Stimulated activated memory B cell treated with anti-CD40 and anti-IgM and Interleukin-4, amounts not matched to agents 10 μg/mL and 1 μg/mL and 100 μg/mL, for 72 hours (primary cell): ENCODE measurements around the gene EFCAB12.

ENCODE experiments used
- ATAC-seq: fragments of 150-1000 bp; cut with Tn5 transposase; 2 replicates; pipeline ENCODE4 v1.10.0; 2021
- H3K27ac Mint-ChIP-seq: one replicate; pipeline ENCODE4 v1.8.0; 2022; ENCODE audit warnings: mild to moderate bottlenecking, mixed read lengths
- H3K27me3 Mint-ChIP-seq: one replicate; pipeline ENCODE4 v1.8.0; 2022; ENCODE audit warnings: mixed read lengths
- H3K36me3 Mint-ChIP-seq: one replicate; pipeline ENCODE4 v1.8.0; 2022; ENCODE audit warnings: mixed read lengths
- H3K4me1 Mint-ChIP-seq: one replicate; pipeline ENCODE4 v1.8.0; 2022; ENCODE audit warnings: mixed read lengths
- H3K4me3 Mint-ChIP-seq: one replicate; pipeline ENCODE4 v1.8.0; 2022; ENCODE audit warnings: mild to moderate bottlenecking, moderate library complexity, mixed read lengths
- H3K9me3 Mint-ChIP-seq: one replicate; pipeline ENCODE4 v1.8.0; 2022; ENCODE audit warnings: mixed read lengths

Gene EFCAB12

DNA sequence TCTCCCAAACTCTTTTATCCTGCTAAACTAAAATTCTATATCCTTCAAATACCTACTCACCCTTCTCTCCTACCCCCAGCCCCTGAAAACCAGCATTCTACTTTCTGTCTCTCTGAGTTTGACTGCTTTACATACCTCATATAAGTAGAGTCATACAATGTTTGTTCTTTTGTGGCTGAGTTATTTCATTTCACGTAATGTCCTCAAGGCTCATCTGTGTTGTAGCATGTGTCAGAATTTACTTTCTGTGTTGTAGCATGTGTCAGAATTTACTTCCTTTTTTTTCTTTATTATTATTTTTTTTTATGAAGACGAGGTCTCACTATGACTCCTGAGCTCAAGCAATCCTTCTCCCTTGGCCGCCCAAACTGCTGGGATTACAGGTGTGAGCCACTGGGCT, 31.7 kb upstream of the EFCAB12 start:
- peak; percentile 45 for ATAC-seq
- peak overlapping the region; percentile 22 for H3K27ac Mint-ChIP-seq
- no peaks in the 10 kb centered on the region for H3K27me3 Mint-ChIP-seq
- no peak overlapping the region for H3K4me3 Mint-ChIP-seq
- peaks cover 21% of the 10 kb centered on the region for H3K36me3 Mint-ChIP-seq
- peaks cover 11% of the 10 kb centered on the region for H3K4me1 Mint-ChIP-seq
- peaks cover 3% of the 10 kb centered on the region for H3K9me3 Mint-ChIP-seq

- Mint-ChIP-seq H3K4me1 (no peaks in the 10 kb centered on the region), H3K27me3 (no peaks in the 10 kb centered on the region), H3K36me3 (peaks cover 25% of the 10 kb centered on the region), H3K27ac (no peak overlapping the region), H3K9me3 (no peaks in the 10 kb centered on the region), H3K4me3 (no peak overlapping the region)
- no peak for ATAC-seq
These were observed 25.3 kb upstream of the EFCAB12 start for GRCh38 chr3:129453732-129454131.

GRCh38 chr3:129449279-129450115, 21.1 kb upstream of the EFCAB12 start:
- Mint-ChIP-seq H3K9me3 (no peaks in the 10 kb centered on the region), H3K36me3 (peaks cover 19% of the 10 kb centered on the region), H3K27me3 (no peaks in the 10 kb centered on the region), H3K27ac (no peak overlapping the region), H3K4me3 (no peak overlapping the region), H3K4me1 (no peaks in the 10 kb centered on the region)
- no peak for ATAC-seq

DNA sequence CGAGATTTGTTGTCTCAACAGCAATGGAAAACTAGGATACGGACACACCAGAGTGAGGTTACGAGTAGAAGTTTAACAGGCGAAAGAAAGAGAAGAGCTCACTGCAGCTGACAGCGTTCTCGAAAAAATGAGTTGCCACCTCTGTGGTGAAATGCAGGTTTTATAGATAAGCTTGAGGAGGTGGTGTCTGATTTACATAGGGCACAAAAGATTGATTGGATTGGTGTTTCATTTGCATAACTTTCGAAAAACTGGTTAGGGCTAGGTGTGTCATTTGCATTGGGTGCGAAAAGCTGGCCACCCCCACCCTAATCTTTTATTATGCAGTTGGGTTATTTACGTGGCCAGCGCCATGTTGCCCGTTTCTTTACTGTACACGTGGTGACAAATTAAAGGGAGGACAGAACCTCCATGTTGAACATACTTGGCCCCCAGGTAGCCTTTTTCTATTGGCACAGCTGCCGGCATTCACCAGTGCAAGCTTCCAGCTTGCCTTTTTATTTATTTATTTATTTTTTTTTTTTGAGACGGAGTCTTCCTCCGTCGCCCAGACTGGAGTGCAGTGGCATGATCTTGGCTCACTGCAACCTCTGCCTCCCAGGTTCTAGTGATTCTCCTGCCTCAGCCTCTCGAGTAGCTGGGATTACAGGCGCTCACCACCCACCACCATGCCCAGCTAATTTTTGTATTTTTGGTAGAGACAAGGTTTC, 19.9 kb upstream of the EFCAB12 start:
- Mint-ChIP-seq H3K27me3 (no peaks in the 10 kb centered on the region), H3K27ac (no peak overlapping the region), H3K4me1 (no peaks in the 10 kb centered on the region), H3K9me3 (no peaks in the 10 kb centered on the region), H3K4me3 (no peak overlapping the region), H3K36me3 (peaks cover 16% of the 10 kb centered on the region)
- no peak for ATAC-seq

- Mint-ChIP-seq H3K9me3 (no peaks in the 10 kb centered on the region), H3K27me3 (no peaks in the 10 kb centered on the region), H3K4me3 (no peak overlapping the region), H3K4me1 (peaks cover 7% of the 10 kb centered on the region), H3K27ac (no peak overlapping the region), H3K36me3 (peaks cover 2% of the 10 kb centered on the region)
- ATAC-seq: no peak
These were observed 18.5 kb upstream of the EFCAB12 start for GRCh38 chr3:129446926-129447325.

GRCh38 chr3:129445471-129445870, 17.0 kb upstream of the EFCAB12 start:
- Mint-ChIP-seq H3K27me3 (no peaks in the 10 kb centered on the region), H3K9me3 (no peaks in the 10 kb centered on the region), H3K4me1 (peaks cover 16% of the 10 kb centered on the region), H3K36me3 (no peaks in the 10 kb centered on the region), H3K4me3 (no peak overlapping the region), H3K27ac (no peak overlapping the region)
- no peak for ATAC-seq

- Mint-ChIP-seq H3K9me3 (no peaks in the 10 kb centered on the region), H3K36me3 (peaks cover 2% of the 10 kb centered on the region), H3K4me3 (no peak overlapping the region), H3K27ac (peak overlapping the region; percentile 30), H3K27me3 (no peaks in the 10 kb centered on the region), H3K4me1 (peaks cover 24% of the 10 kb centered on the region)
- ATAC-seq: no peak
These were observed 14.5 kb upstream of the EFCAB12 start for GRCh38 chr3:129442947-129443346.

DNA sequence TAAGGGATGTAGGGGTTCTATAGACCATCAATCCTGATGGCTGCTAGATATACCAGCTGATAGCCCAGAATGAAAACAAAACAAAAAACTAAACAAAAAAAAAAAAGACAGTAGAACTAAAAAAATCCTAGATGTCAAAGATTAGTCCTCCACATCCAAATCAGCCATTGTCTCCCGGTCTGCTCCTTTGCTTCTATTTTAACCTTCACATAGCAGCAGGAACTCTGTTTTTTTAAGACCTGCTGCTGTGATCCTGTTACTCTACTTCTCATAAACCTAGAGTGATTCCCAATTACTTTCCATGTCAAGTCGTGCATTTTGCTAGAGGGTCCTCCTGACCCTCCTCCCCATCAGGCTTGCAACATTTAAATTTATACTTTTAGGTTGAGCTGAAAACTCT, 14.1 kb upstream of the EFCAB12 start:
- no peaks in the 10 kb centered on the region for H3K9me3 Mint-ChIP-seq
- H3K27me3 Mint-ChIP-seq: no peaks in the 10 kb centered on the region
- peak overlapping the region; percentile 30 for H3K27ac Mint-ChIP-seq
- H3K4me1 Mint-ChIP-seq: peaks cover 28% of the 10 kb centered on the region
- no peak overlapping the region for H3K4me3 Mint-ChIP-seq
- no peak for ATAC-seq
- H3K36me3 Mint-ChIP-seq: peaks cover 7% of the 10 kb centered on the region

DNA sequence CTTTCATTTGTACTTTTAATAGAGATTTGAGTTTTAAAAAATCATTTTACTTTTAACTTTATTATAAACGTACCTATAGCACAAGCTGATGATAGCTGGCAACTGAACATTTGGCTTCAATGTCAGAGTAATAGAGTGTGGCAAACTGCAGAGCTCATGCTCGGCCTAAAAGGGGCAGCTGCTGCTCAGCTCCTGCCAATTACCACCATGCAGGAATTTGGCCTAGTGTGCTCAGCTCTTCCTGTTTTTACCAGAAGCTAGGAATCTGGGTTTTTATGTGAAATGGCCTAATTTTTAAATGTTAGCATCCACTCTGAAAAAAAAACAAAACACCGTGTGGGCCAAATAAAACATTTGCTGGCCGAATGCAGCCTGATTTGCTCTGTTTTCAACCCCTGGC, 13.3 kb upstream of the EFCAB12 start:
- no peak for ATAC-seq
- Mint-ChIP-seq H3K36me3 (peaks cover 10% of the 10 kb centered on the region), H3K9me3 (no peaks in the 10 kb centered on the region), H3K4me3 (no peak overlapping the region), H3K27ac (peak overlapping the region; percentile 82), H3K27me3 (no peaks in the 10 kb centered on the region), H3K4me1 (peaks cover 34% of the 10 kb centered on the region)

DNA sequence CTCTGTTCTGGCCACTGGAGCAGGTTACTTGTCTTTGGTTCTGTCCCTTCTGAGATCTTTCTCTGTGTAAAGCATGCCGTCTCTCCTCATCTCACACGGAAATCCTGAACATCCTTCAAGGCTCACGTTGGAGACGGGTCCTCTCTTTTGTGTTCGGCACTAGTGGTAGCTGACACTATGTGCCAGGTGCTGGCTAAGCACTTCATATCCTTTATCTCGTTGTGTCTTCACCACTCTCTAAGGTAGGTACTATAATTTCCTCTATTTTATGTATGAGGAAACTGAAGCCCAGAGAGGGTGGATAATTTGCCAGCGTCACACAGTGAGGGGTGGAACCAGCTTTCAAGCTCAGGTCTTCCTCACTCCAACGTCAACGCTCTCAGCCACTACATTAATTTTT, 12.8 kb upstream of the EFCAB12 start:
- no peak for ATAC-seq
- Mint-ChIP-seq H3K36me3 (peaks cover 16% of the 10 kb centered on the region), H3K9me3 (no peaks in the 10 kb centered on the region), H3K4me3 (peak overlapping the region; percentile 84), H3K4me1 (peaks cover 40% of the 10 kb centered on the region), H3K27me3 (no peaks in the 10 kb centered on the region), H3K27ac (peak overlapping the region; percentile 82)

DNA sequence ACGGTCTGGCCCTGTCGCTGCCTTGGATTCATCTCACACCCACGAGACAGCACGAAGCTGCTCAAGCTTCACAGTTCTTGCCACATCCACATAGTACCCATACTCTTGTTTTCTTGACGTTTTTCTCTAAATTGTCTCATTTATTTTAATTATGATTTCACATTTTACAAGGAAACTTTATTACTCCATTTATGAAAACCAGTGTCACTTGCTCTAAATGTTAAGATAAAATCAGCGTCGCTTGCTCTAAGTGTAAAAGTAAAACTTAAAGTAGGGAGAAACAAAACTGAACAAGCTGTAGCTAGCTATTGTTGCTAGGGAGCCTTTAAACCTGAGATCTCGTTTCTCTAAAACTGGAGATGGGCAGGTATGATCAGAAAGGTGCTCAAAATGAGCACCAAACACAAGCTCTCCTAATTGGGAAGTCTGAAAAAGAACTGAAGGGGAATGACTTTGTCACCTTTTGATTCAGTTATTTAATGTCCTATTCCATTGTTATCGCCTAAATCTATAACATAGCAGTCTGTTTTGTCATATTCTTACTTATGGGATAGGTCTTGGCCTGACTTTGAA, 12.3 kb upstream of the EFCAB12 start:
- peaks cover 45% of the 10 kb centered on the region for H3K4me1 Mint-ChIP-seq
- H3K27me3 Mint-ChIP-seq: no peaks in the 10 kb centered on the region

DNA sequence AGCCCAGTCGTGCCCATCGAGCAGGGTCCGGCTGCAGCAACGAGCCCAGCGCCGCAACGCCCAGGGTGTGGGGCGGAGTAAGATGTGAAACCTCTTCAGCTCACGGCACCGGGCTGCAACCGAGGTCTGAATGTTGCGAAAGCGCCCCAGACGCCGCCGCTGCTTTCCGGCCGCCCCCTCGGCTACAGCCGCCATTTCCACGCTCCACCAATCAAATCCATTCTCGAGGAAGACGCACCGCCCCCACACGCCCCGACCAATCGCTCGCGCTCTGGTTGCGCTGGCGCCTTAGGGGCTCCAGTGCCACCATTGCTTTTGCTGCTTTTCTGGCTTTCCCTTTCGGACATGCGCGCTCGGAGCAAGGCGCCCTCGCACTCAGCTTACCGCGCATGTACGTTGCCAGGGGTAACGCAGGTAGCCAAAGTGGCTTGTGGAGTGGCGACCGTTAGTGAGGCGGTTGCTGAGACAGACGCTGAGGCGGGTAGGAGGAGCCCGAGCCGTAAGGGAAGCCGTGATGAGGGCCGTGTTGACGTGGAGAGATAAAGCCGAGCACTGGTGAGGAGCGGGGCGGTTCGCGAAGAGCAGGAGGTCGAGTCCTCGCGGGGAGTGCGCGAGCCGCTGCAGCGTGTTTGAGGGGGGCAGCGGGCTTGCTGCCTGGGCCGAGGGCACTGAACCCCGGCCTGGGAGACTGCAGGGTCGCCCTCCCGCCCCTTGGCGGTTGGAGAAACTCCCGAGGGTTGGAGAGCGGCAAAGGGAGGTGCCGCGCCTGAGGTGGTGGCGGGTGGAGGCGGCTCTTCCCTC, 11.6 kb upstream of the EFCAB12 start, which contains the start of the genes IFT122 and MBD4:
Gene IFT122 (plus strand): TSS at position 408 of the 801 bp plus-strand sequence. CDS start 107 bp downstream, at position 515.
Gene MBD4 (minus strand): TSS at position 132 of the 801 bp plus-strand sequence. CDS start 115 bp downstream, at position 17.
- H3K27ac Mint-ChIP-seq: peak within 1 kb of the TSS; percentile 82
- peak; percentile 95 for ATAC-seq
- H3K36me3 Mint-ChIP-seq: peaks cover 21% of the 10 kb centered on the region
- H3K27me3 Mint-ChIP-seq: no peaks in the 10 kb centered on the region
- H3K4me3 Mint-ChIP-seq: peak within 1 kb of the TSS; percentile 84
- H3K4me1 Mint-ChIP-seq: peaks cover 52% of the 10 kb centered on the region
- H3K9me3 Mint-ChIP-seq: no peaks in the 10 kb centered on the region

More for the DNA sequence above, 12.3 kb upstream of the EFCAB12 start:
- peak overlapping the region; percentile 82 for H3K27ac Mint-ChIP-seq
- no peak for ATAC-seq
- H3K9me3 Mint-ChIP-seq: no peaks in the 10 kb centered on the region
- H3K36me3 Mint-ChIP-seq: peaks cover 21% of the 10 kb centered on the region
- H3K4me3 Mint-ChIP-seq: peak overlapping the region; percentile 84

DNA sequence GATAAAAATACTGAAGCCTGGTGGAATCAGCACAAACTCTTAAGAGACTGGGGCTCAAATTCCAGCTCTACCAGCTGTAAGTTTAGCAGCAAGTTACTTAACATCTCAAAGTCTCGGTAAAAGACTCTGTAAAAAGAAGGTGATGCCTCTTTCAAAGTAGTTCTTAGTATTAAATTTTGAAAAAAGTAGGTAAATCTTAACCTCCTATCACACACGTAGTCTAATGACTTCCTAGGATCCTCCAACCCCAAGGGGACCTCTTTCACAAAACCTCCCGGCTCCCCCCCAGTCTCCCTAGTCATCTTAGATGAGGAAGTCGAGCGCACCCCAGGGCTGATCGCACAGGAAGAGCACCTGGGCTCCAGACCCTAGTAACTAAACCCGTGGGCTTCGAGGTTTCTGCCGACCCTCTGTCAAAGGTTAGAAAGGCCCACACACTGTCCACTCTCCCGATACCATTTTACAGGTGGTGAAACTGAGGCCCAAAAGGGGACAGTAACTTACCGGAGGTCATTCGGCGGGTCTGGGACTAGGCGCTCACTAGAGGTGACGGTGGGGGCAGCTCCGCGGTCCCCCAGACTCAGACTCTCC, 10.9 kb upstream of the EFCAB12 start:
- ATAC-seq: peak; percentile 65
- no peaks in the 10 kb centered on the region for H3K9me3 Mint-ChIP-seq

DNA sequence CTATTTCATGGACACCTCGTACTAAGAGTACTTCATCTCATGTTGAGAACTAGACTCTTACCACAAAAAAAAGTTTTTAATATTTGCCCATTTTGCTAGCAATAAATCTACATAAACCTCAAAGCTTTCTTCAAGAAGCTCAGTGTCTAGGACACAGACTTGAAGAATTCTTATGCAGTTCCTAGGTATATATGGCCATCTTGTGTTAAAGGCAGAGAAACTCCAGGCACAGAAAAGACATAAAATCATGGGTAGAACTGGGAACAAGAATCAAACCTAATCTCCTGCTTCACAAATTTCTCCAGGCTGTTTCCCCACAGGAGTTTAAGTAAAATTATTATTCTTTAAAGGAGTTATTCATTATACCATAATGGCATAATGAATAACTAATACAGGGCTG, 6.9 kb upstream of the EFCAB12 start:
- Mint-ChIP-seq H3K9me3 (no peaks in the 10 kb centered on the region), H3K36me3 (peaks cover 64% of the 10 kb centered on the region), H3K27me3 (no peaks in the 10 kb centered on the region), H3K4me3 (peak overlapping the region; percentile 78), H3K27ac (peak overlapping the region; percentile 72), H3K4me1 (peaks cover 53% of the 10 kb centered on the region)
- no peak for ATAC-seq

More for the DNA sequence above, 10.9 kb upstream of the EFCAB12 start:
- Mint-ChIP-seq H3K4me1 (peaks cover 59% of the 10 kb centered on the region), H3K27ac (peak overlapping the region; percentile 82), H3K27me3 (no peaks in the 10 kb centered on the region), H3K36me3 (peaks cover 27% of the 10 kb centered on the region), H3K4me3 (peak overlapping the region; percentile 84)
